GM23338 (cell line): ENCODE data around the gene GAPT. TPM values are rescaled to one million over a fixed set of nuclear protein-coding genes. Genes with fewer than 3 reads are reported as not detected.

Experiments
- ATAC-seq: fragments of 200-7000 bp; cut with Tn5 transposase; 3 replicates; pipeline ENCODE4 v1.9.1; 2020
- DNase-seq: peaks from one replicate; pipeline ENCODE4 v3.0.0-alpha.2; 2015; ENCODE audit warnings: low spot score
- H2AFZ ChIP-seq: fragments of 200-600 bp; sonication (generic); 2 replicates; pipeline ENCODE4 v1.8.0; 2016; ENCODE audit warnings: antibody characterized with exemption, mild to moderate bottlenecking, moderate library complexity
- H3F3A ChIP-seq: fragments of 200-600 bp; sonication (generic); replicated peaks from 2 replicates; pipeline ENCODE4 v1.8.0; 2017; ENCODE audit warnings: antibody characterized with exemption, mixed run types, low read depth
- H3K27ac ChIP-seq: fragments of 200-600 bp; sonication (generic); 2 replicates; pipeline ENCODE4 v1.6.1; 2016; ENCODE audit warnings: low read depth
- H3K27me3 ChIP-seq: fragments of 200-600 bp; sonication (generic); 2 replicates; pipeline ENCODE4 v1.8.0; 2016; ENCODE audit warnings: mild to moderate bottlenecking, mixed run types, moderate library complexity; ENCODE audit not compliant: insufficient read depth
- H3K36me3 ChIP-seq: fragments of 200-600 bp; sonication (generic); 2 replicates; pipeline ENCODE4 v1.8.0; 2016; ENCODE audit warnings: mild to moderate bottlenecking; ENCODE audit not compliant: insufficient read depth
- H3K4me1 ChIP-seq: fragments of 200-600 bp; sonication (generic); 2 replicates; pipeline ENCODE4 v1.8.0; 2016; ENCODE audit warnings: mild to moderate bottlenecking, moderate library complexity; ENCODE audit not compliant: insufficient read depth
- H3K4me2 ChIP-seq: fragments of 200-600 bp; sonication (generic); 2 replicates; pipeline ENCODE4 v1.7.1; 2017; ENCODE audit warnings: mixed run types
- H3K4me3 ChIP-seq: fragments of 200-600 bp; sonication (generic); 2 replicates; pipeline ENCODE4 v1.6.1; 2016; ENCODE audit warnings: mixed run types
- H3K79me2 ChIP-seq: fragments of 200-600 bp; sonication (generic); replicated peaks from 2 replicates; pipeline ENCODE4 v1.8.0; 2017; ENCODE audit warnings: mild to moderate bottlenecking; ENCODE audit not compliant: insufficient read depth
- H3K9me2 ChIP-seq: fragments of 200-600 bp; sonication (generic); 2 replicates; pipeline ENCODE4 v1.8.0; 2017; ENCODE audit not compliant: insufficient read depth
- H4K20me1 ChIP-seq: fragments of 200-600 bp; sonication (generic); replicated peaks from 2 replicates; pipeline ENCODE4 v1.8.0; 2017; ENCODE audit warnings: mild to moderate bottlenecking; ENCODE audit not compliant: insufficient read depth
- H3K27ac Mint-ChIP-seq: 2 replicates; pipeline ENCODE4 v1.8.0; 2020; ENCODE audit warnings: inconsistent platforms, mild to moderate bottlenecking, moderate library complexity, mixed read lengths
- H3K27me3 Mint-ChIP-seq: 3 replicates; pipeline ENCODE4 v1.8.0; 2022; ENCODE audit warnings: low read depth, mild to moderate bottlenecking, moderate library complexity, mixed read lengths, inconsistent platforms; ENCODE audit not compliant: insufficient read depth, poor library complexity
- H3K36me3 Mint-ChIP-seq: 3 replicates; pipeline ENCODE4 v1.8.0; 2021; ENCODE audit warnings: low read depth, mild to moderate bottlenecking, inconsistent platforms, moderate library complexity, mixed read lengths
- H3K4me1 Mint-ChIP-seq: 3 replicates; pipeline ENCODE4 v1.8.0; 2020; ENCODE audit warnings: mild to moderate bottlenecking, inconsistent platforms, mixed read lengths
- H3K4me3 Mint-ChIP-seq: 3 replicates; pipeline ENCODE4 v1.8.0; 2021; ENCODE audit warnings: moderate library complexity, mild to moderate bottlenecking, inconsistent platforms, mixed read lengths
- H3K9me3 Mint-ChIP-seq: 3 replicates; pipeline ENCODE4 v1.8.0; 2020; ENCODE audit warnings: moderate library complexity, mild to moderate bottlenecking, inconsistent platforms, mixed read lengths
- CREB1 ChIP-seq: fragments of 250-450 bp; sonication (Bioruptor Pico); IDR thresholded peaks from 2 replicates; pipeline ENCODE4 v1.5.0; 2020; ENCODE audit warnings: low read depth, mild to moderate bottlenecking, moderate library complexity
- EZH2 ChIP-seq: fragments of 200-600 bp; sonication (generic); IDR thresholded peaks from one replicate; pipeline ENCODE4 v1.8.0; 2017; ENCODE audit warnings: antibody characterized with exemption, mild to moderate bottlenecking, low read depth; ENCODE audit not compliant: unreplicated experiment
- EZH2phosphoT487 ChIP-seq: fragments of 200-600 bp; sonication (generic); IDR thresholded peaks from one replicate; pipeline ENCODE4 v1.8.1; 2018; ENCODE audit warnings: antibody characterized with exemption; ENCODE audit not compliant: unreplicated experiment
- JUNB ChIP-seq: IDR thresholded peaks from one replicate; pipeline ENCODE4 v1.6.1; 2016; ENCODE audit warnings: antibody characterized with exemption; ENCODE audit not compliant: unreplicated experiment
- NANOG ChIP-seq: IDR thresholded peaks from 2 replicates; pipeline ENCODE4 v1.6.1; 2016; ENCODE audit warnings: antibody characterized with exemption, borderline replicate concordance
- POLR2AphosphoS5 ChIP-seq: IDR thresholded peaks from 2 replicates; pipeline ENCODE4 v1.6.1; 2016; ENCODE audit warnings: antibody characterized with exemption, low read depth
- STAT1 ChIP-seq: IDR thresholded peaks from one replicate; pipeline ENCODE4 v1.6.1; 2016; ENCODE audit warnings: antibody characterized with exemption; ENCODE audit not compliant: unreplicated experiment
- ZNF114 ChIP-seq: fragments of 250-450 bp; sonication (Bioruptor Pico); IDR thresholded peaks from 2 replicates; pipeline ENCODE4 v1.5.0; 2020; ENCODE audit warnings: mild to moderate bottlenecking, moderate library complexity
- ZNF331 ChIP-seq: fragments of 250-450 bp; sonication (Bioruptor Pico); IDR thresholded peaks from 2 replicates; pipeline ENCODE4 v1.5.0; 2020; ENCODE audit warnings: low read depth, mild to moderate bottlenecking, moderate library complexity
- polyA plus RNA-seq: library from polyadenylated mRNA; unstranded; fragments of >200 nt; fragmentation: Nextera tagmentation; extraction: Ambion mirVana; gene quantifications from 2 replicates; pipeline ENCODE4 v1.2.1, GENCODE V29; 2016
- total RNA-seq: library from RNA; depleted of rRNA; stranded (reverse); fragments of >200 nt; shearing (Covaris generic); gene quantifications from 2 replicates; pipeline ENCODE4 v1.2.3, GENCODE V29; 2014
- TF ChIP-seq, protein P1 (sequence below), 2 experiments: fragments of 200-600 bp in 1 of 2; sonication (generic) in 1 of 2; conservative IDR thresholded peaks; 2 replicates each; pipeline versions ENCODE4 v1.5.1 to v1.6.1; 2016 to 2017; ENCODE audit warnings: antibody characterized with exemption in 2 of 2, low read depth in 2 of 2, mild to moderate bottlenecking in 2 of 2, moderate library complexity in 1 of 2
- TF ChIP-seq, protein P2 (sequence below): IDR thresholded peaks from one replicate; pipeline ENCODE4 v1.6.1; 2018; ENCODE audit warnings: antibody characterized with exemption; ENCODE audit not compliant: unreplicated experiment
- TF ChIP-seq, protein P3 (sequence below): IDR thresholded peaks from 2 replicates; pipeline ENCODE4 v1.6.1; 2016; ENCODE audit warnings: antibody characterized with exemption

Gene GAPT
- total and polyA plus RNA-seq, 2 experiments from 2014 or later: not detected

DNA sequence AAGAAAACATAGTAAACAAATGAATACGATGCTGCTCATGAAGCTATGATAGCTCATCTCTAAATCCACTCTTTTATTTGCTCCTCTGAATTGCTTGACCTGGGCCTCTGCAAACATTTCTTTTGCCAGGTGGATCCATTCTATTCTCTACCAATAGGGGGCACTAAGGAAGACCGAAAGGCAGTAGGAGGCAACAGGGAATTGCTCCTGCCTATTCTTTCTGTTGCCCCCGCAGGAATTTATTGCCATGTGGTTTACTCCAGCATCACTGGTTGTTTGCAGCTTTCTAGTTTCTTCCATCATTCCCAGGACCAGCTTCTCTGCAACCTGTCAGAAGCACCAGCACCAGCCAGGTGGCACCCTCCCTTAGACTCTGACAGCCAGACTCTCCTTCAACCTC lies 5.3 kb downstream of the GAPT start:
- Histone ChIP-seq H3K4me1 (peaks cover 9% of the 10 kb centered on the region), H3K9me2 (no peaks in the 10 kb centered on the region), H4K20me1 (no peaks in the 10 kb centered on the region), H2AFZ (no peak overlapping the region), H3K4me3 (no peak overlapping the region), H3F3A (no peaks in the 10 kb centered on the region), H3K27me3 (no peaks in the 10 kb centered on the region), H3K79me2 (no peaks in the 10 kb centered on the region), H3K4me2 (no peak overlapping the region), H3K27ac (no peak overlapping the region), H3K36me3 (no peaks in the 10 kb centered on the region)
- H3K27me3 Mint-ChIP-seq: peaks cover 5% of the 10 kb centered on the region
- DNase-seq (peak; percentile 70), ATAC-seq (peak; percentile 72)
- peaks cover 5% of the 10 kb centered on the region; the same call in 1 of the 3 replicates for H3K4me1 Mint-ChIP-seq
- no peak overlapping the region for H3K27ac Mint-ChIP-seq
- no peak for TF ChIP-seq ZNF114 (CRISPR knock-in tag)
- TF ChIP-seq, protein P1, sequence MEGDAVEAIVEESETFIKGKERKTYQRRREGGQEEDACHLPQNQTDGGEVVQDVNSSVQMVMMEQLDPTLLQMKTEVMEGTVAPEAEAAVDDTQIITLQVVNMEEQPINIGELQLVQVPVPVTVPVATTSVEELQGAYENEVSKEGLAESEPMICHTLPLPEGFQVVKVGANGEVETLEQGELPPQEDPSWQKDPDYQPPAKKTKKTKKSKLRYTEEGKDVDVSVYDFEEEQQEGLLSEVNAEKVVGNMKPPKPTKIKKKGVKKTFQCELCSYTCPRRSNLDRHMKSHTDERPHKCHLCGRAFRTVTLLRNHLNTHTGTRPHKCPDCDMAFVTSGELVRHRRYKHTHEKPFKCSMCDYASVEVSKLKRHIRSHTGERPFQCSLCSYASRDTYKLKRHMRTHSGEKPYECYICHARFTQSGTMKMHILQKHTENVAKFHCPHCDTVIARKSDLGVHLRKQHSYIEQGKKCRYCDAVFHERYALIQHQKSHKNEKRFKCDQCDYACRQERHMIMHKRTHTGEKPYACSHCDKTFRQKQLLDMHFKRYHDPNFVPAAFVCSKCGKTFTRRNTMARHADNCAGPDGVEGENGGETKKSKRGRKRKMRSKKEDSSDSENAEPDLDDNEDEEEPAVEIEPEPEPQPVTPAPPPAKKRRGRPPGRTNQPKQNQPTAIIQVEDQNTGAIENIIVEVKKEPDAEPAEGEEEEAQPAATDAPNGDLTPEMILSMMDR (conservative IDR thresholded peaks at IDR 0.05; ENCODE audit: low read depth in 2 of 2): peak; percentile 67
- no peaks in the 10 kb centered on the region for H3K36me3 Mint-ChIP-seq
- H3K9me3 Mint-ChIP-seq: no peaks in the 10 kb centered on the region
- H3K4me3 Mint-ChIP-seq: no peak overlapping the region

DNA sequence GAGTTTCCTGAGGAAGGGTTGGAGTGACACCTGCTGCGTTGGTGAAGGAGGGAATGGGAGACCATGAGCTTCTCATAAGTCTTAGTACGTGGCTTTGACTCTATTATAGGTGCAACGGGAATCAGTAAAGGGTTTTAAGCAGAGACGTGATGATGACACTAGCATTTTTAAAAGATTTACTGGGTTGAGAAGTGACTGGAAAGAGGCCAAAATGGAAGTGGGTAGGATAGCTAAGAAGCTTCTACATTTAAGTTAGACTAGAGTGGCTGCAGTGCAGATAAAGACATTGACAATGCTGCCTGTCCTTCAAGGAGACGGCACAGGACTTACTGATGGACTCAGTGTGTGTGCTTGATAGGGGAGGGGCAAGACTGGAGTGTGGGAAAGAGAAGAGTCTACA lies 6.2 kb downstream of the GAPT start:
- Mint-ChIP-seq H3K4me3 (no peak overlapping the region), H3K9me3 (no peaks in the 10 kb centered on the region), H3K36me3 (no peaks in the 10 kb centered on the region), H3K4me1 (peaks cover 5% of the 10 kb centered on the region; the same call in 2 of the 3 replicates), H3K27ac (no peak overlapping the region), H3K27me3 (peaks cover 5% of the 10 kb centered on the region)
- Histone ChIP-seq H3K9me2 (no peaks in the 10 kb centered on the region), H4K20me1 (no peaks in the 10 kb centered on the region), H3F3A (no peaks in the 10 kb centered on the region), H3K27me3 (no peaks in the 10 kb centered on the region), H2AFZ (no peak overlapping the region), H3K36me3 (no peaks in the 10 kb centered on the region), H3K27ac (no peak overlapping the region), H3K79me2 (no peaks in the 10 kb centered on the region), H3K4me3 (no peak overlapping the region), H3K4me2 (no peak overlapping the region), H3K4me1 (peaks cover 9% of the 10 kb centered on the region)
- DNase-seq (no peak), ATAC-seq (no peak)
- TF ChIP-seq POLR2AphosphoS5 (no peak), STAT1 (no peak), CREB1 (CRISPR knock-in tag) (no peak), JUNB (no peak), NANOG (no peak), EZH2 (no peak), ZNF114 (CRISPR knock-in tag) (no peak), EZH2phosphoT487 (no peak), ZNF331 (CRISPR knock-in tag) (no peak)
- TF ChIP-seq, protein P1 (conservative IDR thresholded peaks at IDR 0.05; ENCODE audit: low read depth in 2 of 2): no peak
- TF ChIP-seq, protein P2, sequence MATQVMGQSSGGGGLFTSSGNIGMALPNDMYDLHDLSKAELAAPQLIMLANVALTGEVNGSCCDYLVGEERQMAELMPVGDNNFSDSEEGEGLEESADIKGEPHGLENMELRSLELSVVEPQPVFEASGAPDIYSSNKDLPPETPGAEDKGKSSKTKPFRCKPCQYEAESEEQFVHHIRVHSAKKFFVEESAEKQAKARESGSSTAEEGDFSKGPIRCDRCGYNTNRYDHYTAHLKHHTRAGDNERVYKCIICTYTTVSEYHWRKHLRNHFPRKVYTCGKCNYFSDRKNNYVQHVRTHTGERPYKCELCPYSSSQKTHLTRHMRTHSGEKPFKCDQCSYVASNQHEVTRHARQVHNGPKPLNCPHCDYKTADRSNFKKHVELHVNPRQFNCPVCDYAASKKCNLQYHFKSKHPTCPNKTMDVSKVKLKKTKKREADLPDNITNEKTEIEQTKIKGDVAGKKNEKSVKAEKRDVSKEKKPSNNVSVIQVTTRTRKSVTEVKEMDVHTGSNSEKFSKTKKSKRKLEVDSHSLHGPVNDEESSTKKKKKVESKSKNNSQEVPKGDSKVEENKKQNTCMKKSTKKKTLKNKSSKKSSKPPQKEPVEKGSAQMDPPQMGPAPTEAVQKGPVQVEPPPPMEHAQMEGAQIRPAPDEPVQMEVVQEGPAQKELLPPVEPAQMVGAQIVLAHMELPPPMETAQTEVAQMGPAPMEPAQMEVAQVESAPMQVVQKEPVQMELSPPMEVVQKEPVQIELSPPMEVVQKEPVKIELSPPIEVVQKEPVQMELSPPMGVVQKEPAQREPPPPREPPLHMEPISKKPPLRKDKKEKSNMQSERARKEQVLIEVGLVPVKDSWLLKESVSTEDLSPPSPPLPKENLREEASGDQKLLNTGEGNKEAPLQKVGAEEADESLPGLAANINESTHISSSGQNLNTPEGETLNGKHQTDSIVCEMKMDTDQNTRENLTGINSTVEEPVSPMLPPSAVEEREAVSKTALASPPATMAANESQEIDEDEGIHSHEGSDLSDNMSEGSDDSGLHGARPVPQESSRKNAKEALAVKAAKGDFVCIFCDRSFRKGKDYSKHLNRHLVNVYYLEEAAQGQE: no peak
- TF ChIP-seq, protein P3, sequence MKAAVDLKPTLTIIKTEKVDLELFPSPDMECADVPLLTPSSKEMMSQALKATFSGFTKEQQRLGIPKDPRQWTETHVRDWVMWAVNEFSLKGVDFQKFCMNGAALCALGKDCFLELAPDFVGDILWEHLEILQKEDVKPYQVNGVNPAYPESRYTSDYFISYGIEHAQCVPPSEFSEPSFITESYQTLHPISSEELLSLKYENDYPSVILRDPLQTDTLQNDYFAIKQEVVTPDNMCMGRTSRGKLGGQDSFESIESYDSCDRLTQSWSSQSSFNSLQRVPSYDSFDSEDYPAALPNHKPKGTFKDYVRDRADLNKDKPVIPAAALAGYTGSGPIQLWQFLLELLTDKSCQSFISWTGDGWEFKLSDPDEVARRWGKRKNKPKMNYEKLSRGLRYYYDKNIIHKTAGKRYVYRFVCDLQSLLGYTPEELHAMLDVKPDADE: no peak
